ENCODE data around the gene FGF14.

Gene FGF14

DNA sequence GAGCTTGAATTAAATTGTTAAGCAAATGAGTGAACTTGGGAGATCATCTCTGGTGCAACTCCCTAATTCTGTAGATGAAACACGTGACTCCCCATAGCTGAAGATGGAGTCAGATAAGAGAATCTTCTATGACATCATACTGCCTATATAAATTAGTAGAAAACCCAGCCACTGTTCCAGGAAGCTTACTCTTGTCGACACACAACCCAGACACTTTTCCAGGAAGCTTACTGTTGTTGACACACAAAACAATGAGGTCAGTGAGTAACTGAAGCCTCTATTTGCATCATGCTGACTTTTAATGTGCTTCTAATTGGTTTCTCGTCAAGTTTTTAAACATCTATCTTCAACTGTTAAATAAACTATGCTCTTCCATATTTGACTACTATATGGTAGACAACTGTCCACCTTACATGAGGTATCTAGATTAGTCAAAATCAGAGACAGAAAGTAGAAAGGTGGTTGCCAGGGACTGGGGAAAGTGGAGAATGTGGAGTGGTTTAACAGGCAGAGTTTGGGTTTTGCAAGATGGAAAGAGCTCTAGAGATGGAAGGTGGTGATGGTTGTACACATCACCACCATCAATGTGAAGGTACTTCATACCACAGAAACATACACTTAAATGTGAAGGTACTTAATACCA lies 168.2 kb downstream of the FGF14 start:
- H3K4me3 ChIP-seq (ENCODE audit: low read depth, low read length): no peak overlapping the region
- no peak overlapping the region for H3K27ac ChIP-seq (ENCODE audit: low read depth, low read length)
- no peaks in the 10 kb centered on the region for H3K27me3 ChIP-seq (ENCODE audit: insufficient read depth, low read length)
- no peaks in the 10 kb centered on the region for H3K36me3 ChIP-seq (ENCODE audit: insufficient read depth, low read length)
- no peaks in the 10 kb centered on the region for H3K4me1 ChIP-seq (ENCODE audit: control insufficient read depth, insufficient read depth, low read length, unreplicated experiment)
- no peak overlapping the region for H2AFZ ChIP-seq (ENCODE audit: low read length, unreplicated experiment)
- no peaks in the 10 kb centered on the region for H3K79me2 ChIP-seq (ENCODE audit: control insufficient read depth, insufficient read depth, low read length, unreplicated experiment)

DNA sequence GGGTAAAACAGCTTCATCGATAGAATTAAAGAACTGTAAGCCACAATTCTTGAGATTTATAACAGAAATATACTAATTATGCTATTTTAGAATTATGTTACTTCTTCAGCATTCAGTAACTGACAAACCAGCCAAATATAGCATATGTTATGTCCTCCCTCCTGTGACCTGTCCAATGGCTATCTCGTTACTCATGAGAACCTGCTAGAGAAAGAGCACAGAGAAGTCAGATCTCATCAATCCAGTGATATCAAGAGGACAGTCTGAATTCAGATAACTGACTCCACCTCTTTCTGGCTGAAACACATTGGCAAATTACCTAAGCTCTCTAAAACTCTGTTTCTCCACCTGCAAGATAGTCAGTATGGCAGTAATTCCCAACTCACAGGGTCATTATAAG lies 170.4 kb downstream of the FGF14 start:
- H3K27ac ChIP-seq (ENCODE audit: low read depth, low read length): no peak overlapping the region
- H3K4me3 ChIP-seq (ENCODE audit: low read depth, low read length): no peak overlapping the region
- H3K79me2 ChIP-seq (ENCODE audit: control insufficient read depth, insufficient read depth, low read length, unreplicated experiment): no peaks in the 10 kb centered on the region
- no peaks in the 10 kb centered on the region for H3K27me3 ChIP-seq (ENCODE audit: insufficient read depth, low read length)
- no peaks in the 10 kb centered on the region for H3K36me3 ChIP-seq (ENCODE audit: insufficient read depth, low read length)
- H2AFZ ChIP-seq (ENCODE audit: low read length, unreplicated experiment): no peak overlapping the region
- no peaks in the 10 kb centered on the region for H3K4me1 ChIP-seq (ENCODE audit: control insufficient read depth, insufficient read depth, low read length, unreplicated experiment)

DNA sequence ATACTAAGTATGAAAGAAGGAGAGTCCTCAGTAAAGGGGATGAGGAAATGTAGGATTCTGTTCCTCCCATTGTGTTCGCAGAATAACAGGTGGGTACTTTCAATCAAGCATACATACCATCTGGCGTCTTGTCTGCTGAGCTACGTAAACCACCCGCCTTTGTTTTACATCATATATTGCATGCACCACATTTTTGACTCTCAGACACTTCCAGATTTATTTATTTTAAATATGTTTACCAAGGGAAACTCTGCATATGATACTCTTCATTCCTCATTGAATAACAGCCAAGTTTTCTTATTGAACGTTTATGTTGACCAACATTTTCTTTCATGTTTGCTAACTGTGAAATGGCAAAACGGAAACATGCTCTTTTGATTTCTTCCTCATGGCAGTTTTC lies 174.1 kb downstream of the FGF14 start:
- no peaks in the 10 kb centered on the region for H3K4me1 ChIP-seq (ENCODE audit: control insufficient read depth, insufficient read depth, low read length, unreplicated experiment)
- H3K27me3 ChIP-seq (ENCODE audit: insufficient read depth, low read length): no peaks in the 10 kb centered on the region
- no peak overlapping the region for H3K4me3 ChIP-seq (ENCODE audit: low read depth, low read length)
- H2AFZ ChIP-seq (ENCODE audit: low read length, unreplicated experiment): no peak overlapping the region
- H3K79me2 ChIP-seq (ENCODE audit: control insufficient read depth, insufficient read depth, low read length, unreplicated experiment): no peaks in the 10 kb centered on the region
- no peak overlapping the region for H3K27ac ChIP-seq (ENCODE audit: low read depth, low read length)
- no peaks in the 10 kb centered on the region for H3K36me3 ChIP-seq (ENCODE audit: insufficient read depth, low read length)

- H3K27me3 ChIP-seq (ENCODE audit: insufficient read depth, low read length): no peaks in the 10 kb centered on the region
- no peak overlapping the region for H2AFZ ChIP-seq (ENCODE audit: low read length, unreplicated experiment)
- H3K79me2 ChIP-seq (ENCODE audit: control insufficient read depth, insufficient read depth, low read length, unreplicated experiment): no peaks in the 10 kb centered on the region
- no peaks in the 10 kb centered on the region for H3K36me3 ChIP-seq (ENCODE audit: insufficient read depth, low read length)
- H3K4me3 ChIP-seq (ENCODE audit: low read depth, low read length): no peak overlapping the region
- no peaks in the 10 kb centered on the region for H3K4me1 ChIP-seq (ENCODE audit: control insufficient read depth, insufficient read depth, low read length, unreplicated experiment)
- no peak overlapping the region for H3K27ac ChIP-seq (ENCODE audit: low read depth, low read length)
Observed at GRCh38 chr13:102226591-102226990, 175.3 kb downstream of the FGF14 start.

GRCh38 chr13:102225892-102226291 lies 176.0 kb downstream of the FGF14 start:
- no peaks in the 10 kb centered on the region for H3K79me2 ChIP-seq (ENCODE audit: control insufficient read depth, insufficient read depth, low read length, unreplicated experiment)
- H3K27me3 ChIP-seq (ENCODE audit: insufficient read depth, low read length): no peaks in the 10 kb centered on the region
- no peaks in the 10 kb centered on the region for H3K4me1 ChIP-seq (ENCODE audit: control insufficient read depth, insufficient read depth, low read length, unreplicated experiment)
- H3K27ac ChIP-seq (ENCODE audit: low read depth, low read length): no peak overlapping the region
- no peak overlapping the region for H2AFZ ChIP-seq (ENCODE audit: low read length, unreplicated experiment)
- no peaks in the 10 kb centered on the region for H3K36me3 ChIP-seq (ENCODE audit: insufficient read depth, low read length)
- H3K4me3 ChIP-seq (ENCODE audit: low read depth, low read length): no peak overlapping the region

DNA sequence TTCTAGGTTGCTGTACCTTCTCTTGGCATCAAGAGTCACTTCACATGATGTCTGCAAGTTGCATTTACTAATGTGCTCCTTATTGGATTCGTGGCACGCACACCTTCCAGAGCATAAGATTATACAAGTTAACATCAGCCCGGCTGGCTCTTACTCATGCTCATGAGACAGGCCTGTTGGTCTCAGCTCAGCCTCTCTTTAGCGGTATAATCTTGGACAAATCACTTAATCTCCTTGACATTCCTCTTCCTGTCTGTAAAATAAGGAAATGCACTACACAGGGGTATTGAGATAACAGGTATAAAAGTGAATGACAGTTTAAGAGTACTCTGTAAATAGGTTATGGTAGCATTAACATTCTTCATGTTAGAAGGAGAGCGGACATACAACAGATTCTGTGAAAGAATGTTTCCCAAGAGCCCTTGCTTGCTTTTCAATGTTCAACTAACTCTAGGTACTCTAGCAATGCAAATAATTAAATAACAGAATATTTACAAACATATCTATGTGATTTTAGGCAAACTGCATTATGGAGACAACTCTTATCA lies 181.1 kb downstream of the FGF14 start:
- Histone ChIP-seq H3K36me3 (ENCODE audit: insufficient read depth, low read length) (no peaks in the 10 kb centered on the region), H3K27ac (ENCODE audit: low read depth, low read length) (no peak overlapping the region), H3K27me3 (ENCODE audit: insufficient read depth, low read length) (no peaks in the 10 kb centered on the region), H2AFZ (ENCODE audit: low read length, unreplicated experiment) (no peak overlapping the region), H3K4me1 (ENCODE audit: control insufficient read depth, insufficient read depth, low read length, unreplicated experiment) (no peaks in the 10 kb centered on the region), H3K79me2 (ENCODE audit: control insufficient read depth, insufficient read depth, low read length, unreplicated experiment) (no peaks in the 10 kb centered on the region), H3K4me3 (ENCODE audit: low read depth, low read length) (no peak overlapping the region)

DNA sequence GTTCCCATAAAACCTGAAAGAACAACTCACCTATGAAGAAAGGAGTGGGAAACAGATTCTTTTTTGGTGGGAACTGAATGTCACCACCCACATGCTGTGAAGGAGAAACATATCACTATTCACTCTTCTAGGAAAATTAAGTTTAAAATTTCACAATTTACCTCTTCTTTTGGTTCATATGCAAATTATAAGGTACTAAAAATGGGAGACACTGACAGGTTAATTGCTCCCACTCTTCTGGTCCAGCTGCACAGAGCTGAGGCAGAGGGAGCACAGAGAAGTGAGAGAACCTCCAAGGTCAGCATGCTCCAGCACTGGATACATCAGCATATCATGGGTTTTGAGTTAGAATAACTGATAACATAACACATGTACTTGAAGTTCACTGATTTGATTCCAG lies 186.9 kb downstream of the FGF14 start:
- H3K4me3 ChIP-seq (ENCODE audit: low read depth, low read length): no peak overlapping the region
- H3K27me3 ChIP-seq (ENCODE audit: insufficient read depth, low read length): no peaks in the 10 kb centered on the region
- H3K27ac ChIP-seq (ENCODE audit: low read depth, low read length): no peak overlapping the region
- H3K79me2 ChIP-seq (ENCODE audit: control insufficient read depth, insufficient read depth, low read length, unreplicated experiment): no peaks in the 10 kb centered on the region
- no peaks in the 10 kb centered on the region for H3K36me3 ChIP-seq (ENCODE audit: insufficient read depth, low read length)
- H3K4me1 ChIP-seq (ENCODE audit: control insufficient read depth, insufficient read depth, low read length, unreplicated experiment): no peaks in the 10 kb centered on the region
- H2AFZ ChIP-seq (ENCODE audit: low read length, unreplicated experiment): no peak overlapping the region

GRCh38 chr13:102212729-102213128 lies 189.1 kb downstream of the FGF14 start:
- H3K79me2 ChIP-seq (ENCODE audit: control insufficient read depth, insufficient read depth, low read length, unreplicated experiment): no peaks in the 10 kb centered on the region
- no peak overlapping the region for H3K4me3 ChIP-seq (ENCODE audit: low read depth, low read length)
- H3K4me1 ChIP-seq (ENCODE audit: control insufficient read depth, insufficient read depth, low read length, unreplicated experiment): no peaks in the 10 kb centered on the region
- no peak overlapping the region for H3K27ac ChIP-seq (ENCODE audit: low read depth, low read length)
- no peaks in the 10 kb centered on the region for H3K27me3 ChIP-seq (ENCODE audit: insufficient read depth, low read length)
- H3K36me3 ChIP-seq (ENCODE audit: insufficient read depth, low read length): no peaks in the 10 kb centered on the region
- H2AFZ ChIP-seq (ENCODE audit: low read length, unreplicated experiment): no peak overlapping the region

DNA sequence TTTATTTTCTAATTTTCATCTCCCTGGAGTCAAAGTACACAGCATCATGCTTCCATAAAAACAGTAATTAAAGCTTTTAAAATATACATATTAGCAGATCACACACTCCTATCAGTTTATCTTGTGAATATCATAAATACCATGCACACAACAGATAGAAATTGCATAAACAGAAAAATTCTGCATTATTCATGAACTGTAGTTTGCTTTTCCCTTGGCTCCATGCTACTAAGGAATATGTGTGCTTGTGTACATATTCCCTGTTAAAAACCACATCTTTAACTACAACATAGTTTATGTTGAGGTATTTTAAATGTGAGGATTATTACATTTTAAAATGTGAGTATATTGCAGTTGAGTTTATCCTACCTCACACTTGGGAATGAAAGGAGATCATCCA lies 193.5 kb downstream of the FGF14 start:
- Histone ChIP-seq H3K4me3 (ENCODE audit: low read depth, low read length) (no peak overlapping the region), H3K27me3 (ENCODE audit: insufficient read depth, low read length) (no peaks in the 10 kb centered on the region), H3K36me3 (ENCODE audit: insufficient read depth, low read length) (no peaks in the 10 kb centered on the region), H2AFZ (ENCODE audit: low read length, unreplicated experiment) (no peak overlapping the region), H3K4me1 (ENCODE audit: control insufficient read depth, insufficient read depth, low read length, unreplicated experiment) (no peaks in the 10 kb centered on the region), H3K27ac (ENCODE audit: low read depth, low read length) (no peak overlapping the region), H3K79me2 (ENCODE audit: control insufficient read depth, insufficient read depth, low read length, unreplicated experiment) (no peaks in the 10 kb centered on the region)

DNA sequence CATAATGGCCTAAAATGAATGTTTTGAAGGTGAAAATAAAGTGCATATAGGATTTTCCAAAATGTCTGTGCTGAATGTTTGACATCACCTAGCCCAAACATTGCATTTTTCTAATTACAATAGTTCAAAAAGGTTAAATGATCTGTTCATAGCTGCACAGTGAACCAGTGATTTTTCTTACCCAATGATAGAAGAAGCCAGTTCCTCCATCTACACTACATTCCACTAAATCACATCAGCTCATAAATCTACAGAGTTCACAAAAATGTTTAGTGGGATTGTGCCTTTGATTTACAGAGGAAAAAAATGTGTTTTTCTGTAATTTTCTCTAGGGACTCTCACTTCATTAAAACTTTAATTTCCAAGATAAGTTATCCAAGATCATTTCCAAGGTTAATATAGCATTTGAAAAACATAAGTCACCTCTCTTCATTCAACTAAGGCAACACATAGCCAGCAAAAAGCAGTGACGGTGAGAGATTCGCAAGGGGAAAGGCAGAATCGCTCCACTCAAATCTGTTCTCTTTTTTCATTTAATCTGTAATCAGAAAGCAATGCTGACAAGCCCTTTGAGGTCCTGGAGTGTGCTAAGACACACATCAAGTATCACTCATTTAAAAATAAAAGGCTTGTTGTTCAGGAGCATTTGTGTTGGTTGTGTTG lies 194.0 kb downstream of the FGF14 start:
- no peaks in the 10 kb centered on the region for H3K4me1 ChIP-seq (ENCODE audit: control insufficient read depth, insufficient read depth, low read length, unreplicated experiment)
- no peaks in the 10 kb centered on the region for H3K79me2 ChIP-seq (ENCODE audit: control insufficient read depth, insufficient read depth, low read length, unreplicated experiment)
- H3K27me3 ChIP-seq (ENCODE audit: insufficient read depth, low read length): no peaks in the 10 kb centered on the region
- no peak overlapping the region for H2AFZ ChIP-seq (ENCODE audit: low read length, unreplicated experiment)
- no peak overlapping the region for H3K27ac ChIP-seq (ENCODE audit: low read depth, low read length)
- no peak overlapping the region for H3K4me3 ChIP-seq (ENCODE audit: low read depth, low read length)
- no peaks in the 10 kb centered on the region for H3K36me3 ChIP-seq (ENCODE audit: insufficient read depth, low read length)

DNA sequence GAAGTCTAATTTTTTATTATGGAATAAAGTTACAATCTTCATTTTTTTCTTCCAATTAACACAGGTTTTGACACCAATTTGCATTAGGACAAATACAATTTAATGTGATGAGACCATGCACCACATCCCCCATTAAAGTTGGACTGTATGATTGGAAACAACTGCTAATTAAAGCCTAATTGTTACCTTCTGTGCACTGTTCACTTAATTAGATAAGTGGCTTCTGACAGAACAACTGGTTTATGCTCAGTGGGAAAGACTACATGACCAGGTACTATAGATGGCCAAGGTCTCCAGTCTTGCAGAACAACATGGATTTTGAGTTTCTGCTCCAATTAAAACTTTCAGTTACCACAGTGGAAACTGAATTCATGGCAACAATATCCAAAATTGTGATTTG lies 198.1 kb downstream of the FGF14 start:
- Histone ChIP-seq H3K79me2 (ENCODE audit: control insufficient read depth, insufficient read depth, low read length, unreplicated experiment) (no peaks in the 10 kb centered on the region), H3K4me3 (ENCODE audit: low read depth, low read length) (no peak overlapping the region), H3K36me3 (ENCODE audit: insufficient read depth, low read length) (no peaks in the 10 kb centered on the region), H3K4me1 (ENCODE audit: control insufficient read depth, insufficient read depth, low read length, unreplicated experiment) (peaks cover 10% of the 10 kb centered on the region), H3K27ac (ENCODE audit: low read depth, low read length) (no peak overlapping the region), H2AFZ (ENCODE audit: low read length, unreplicated experiment) (no peak overlapping the region), H3K27me3 (ENCODE audit: insufficient read depth, low read length) (no peaks in the 10 kb centered on the region)
